Heart left ventricle (tissue), 16 donors: ENCODE measurements around the gene WDR47. TPM values are rescaled to one million over a fixed set of nuclear protein-coding genes. Genes with fewer than 3 reads are reported as not detected.
"Not testable (repeated sequence)": the region's sequence is repeated elsewhere in the genome, so short reads cannot be mapped to it uniquely, and the experiment has no call there.

Experiments
- ATAC-seq, 4 donors: fragments of 200-7000 bp; cut with Tn5 transposase; one replicate each; pipeline ENCODE4 v1.9.1; 2020 to 2022; ENCODE audit warnings: moderate library complexity in 4 of 4, mild to moderate bottlenecking in 3 of 4, moderate number of reproducible peaks in 1 of 4
- DNase-seq, 5 donors: peaks; one replicate each; pipeline ENCODE4 v3.0.0-alpha.2; 2020
- H3K27ac ChIP-seq, 12 donors: fragments of 200-600 bp; sonication (generic) in 4 of 12; one replicate each; pipeline versions ENCODE4 v1.5.0 to v1.8.0; 2016 to 2022; ENCODE audit warnings: mild to moderate bottlenecking in 2 of 12
- H3K27me3 ChIP-seq, 9 donors: fragments of 200-600 bp; sonication (generic) in 2 of 9; one replicate each; pipeline versions ENCODE4 v1.5.1 to v1.8.0; 2016 to 2022; ENCODE audit warnings: mild to moderate bottlenecking in 3 of 9
- H3K36me3 ChIP-seq, 9 donors: fragments of 200-600 bp; sonication (generic) in 2 of 9; one replicate each; pipeline versions ENCODE4 v1.5.0 to v1.8.0; 2018 to 2022; ENCODE audit warnings: mild to moderate bottlenecking in 2 of 9
- H3K4me1 ChIP-seq, 12 donors: fragments of 200-600 bp; sonication (generic) in 4 of 12; one replicate each; pipeline versions ENCODE4 v1.5.0 to v1.8.0; 2016 to 2022; ENCODE audit warnings: mild to moderate bottlenecking in 3 of 12
- H3K4me3 ChIP-seq, 12 donors: fragments of 200-600 bp; sonication (generic) in 4 of 12; one replicate each; pipeline versions ENCODE4 v1.5.0 to v1.8.0; 2017 to 2022; ENCODE audit warnings: mild to moderate bottlenecking in 9 of 12, moderate library complexity in 4 of 12
- H3K9me3 ChIP-seq, 12 donors: fragments of 200-600 bp; sonication (generic) in 4 of 12; one replicate each; pipeline versions ENCODE4 v1.5.0 to v1.8.0; 2016 to 2022; ENCODE audit warnings: mild to moderate bottlenecking in 1 of 12
- CTCF ChIP-seq, 12 donors: fragments of 200-600 bp; sonication (generic) in 4 of 12; IDR thresholded peaks; one replicate each; pipeline versions ENCODE4 v1.5.0 to v1.8.0; 2018 to 2022; ENCODE audit warnings: antibody characterized with exemption in 12 of 12, mild to moderate bottlenecking in 5 of 12
- POLR2A ChIP-seq, 2 donors: fragments of 450-650 bp; IDR thresholded peaks; one replicate each; pipeline ENCODE4 v1.6.1; 2017; ENCODE audit warnings: antibody characterized with exemption in 2 of 2, mild to moderate bottlenecking in 2 of 2, moderate library complexity in 2 of 2
- WGBS, 4 donors: extraction: QIAGEN DNeasy Blood & Tissue Kit in 2 of 4; methylation state at CpG; one replicate each; pipeline versions ENCODE4 v1.1.5 to v1.1.7; 2013 to 2018; 5-methylcytosine and 5-hydroxymethylcytosine counted together
- intact Hi-C, 10 donors: fragments of 100-400 bp; cut with DNase I; formaldehyde crosslinking; loops; one replicate each; pipeline versions ENCODE4 v1.11.1 to v1.14.2; 2022
- polyA plus RNA-seq, 2 donors: library from polyadenylated mRNA; stranded (reverse); fragments of 200-250 nt; gene quantifications; one replicate each; pipeline ENCODE4 v1.2.3, GENCODE V29; 2013
- total RNA-seq, 9 donors: library from RNA; depleted of rRNA in 2 of 9; stranded (reverse); fragments of >200 nt in 2 of 9; fragmentation: NEBNext Ultra II Directional in 3 of 9; extraction: Animal tissue kit (Norgen Biotek cat#: 25700) in 3 of 9; gene quantifications; one replicate each; pipeline versions ENCODE4 v1.1.0 to v1.2.4, GENCODE V29; 2016 to 2023
- donor health status: ischemic (EF 13 %, LVEDD 7.1; RV severe dilation, severe dysfunction).
- donor health status: healthy with polysubstance abuse.
- donor health status: DM: no; HTN: yes; CAD: no.
- donor health status: DM: no; HTN: no; CAD: no.
- donor health status: ischemic (EF 25% LVEDD 6.9; RV normal size, moderate dysfunction).
- donor health status: ischemic (EF 25% LVEDD 5.7; RV mildly dilated, moderate dysfunction).
- donor health status: healthy.
- donor health status: DM: yes; HTN: yes; CAD: no.
- donor health status: ischemic (EF 35%, LVEDD 5.7; RV mildly dilated, moderate dysfunction).
- donor health status: nonischemic (EF 11% LVEDD 7.7; RV severe dilation, severe dysfunction).
- donor health status: DM: yes; HTN: yes; CAD: no.
- donor health status: PGD.
- donor health status: ischemic (EF 29% LVEDD 5.4; RV normal size, mild dysfunction).
- donor health status: nonischemic (EF 23%, LVEDD 6.1; RV moderate dilation, normal function).

Gene WDR47
- total and polyA plus RNA-seq, 11 donors, result 2.6 to 22.3 (median 14.6) TPM

GRCh38 chr1:109061183-109061582 is 19.3 kb upstream of the WDR47 start:
- Histone ChIP-seq H3K4me3 (no peak overlapping the region), H3K36me3 (peaks cover 0 to 44% (median 40%) of the 10 kb centered on the region in 9 donors), H3K4me1 (peaks cover 0 to 5% (median 0%) of the 10 kb centered on the region in 12 donors), H3K9me3 (no peaks in the 10 kb centered on the region), H3K27me3 (no peaks in the 10 kb centered on the region), H3K27ac (peak overlapping the region in 2 of 12 donors; percentile 3 to 42)
- intact Hi-C loops, result no loop called here
- ATAC-seq, result peak; percentile 42 to 78 (median 54)
- no peak for DNase-seq
- TF ChIP-seq POLR2A (IDR thresholded peaks at IDR 0.05), result no peak
- no peak for TF ChIP-seq CTCF (IDR thresholded peaks at IDR 0.05)
- WGBS, 4 donors, result 50 to 64% (median 52%) methylated on average over 4 of the region's 4 CpGs

GRCh38 chr1:109060707-109061106 is 18.8 kb upstream of the WDR47 start:
- H3K27ac ChIP-seq, result peak overlapping the region in 1 of 12 donors; percentile 3
- no peak for TF ChIP-seq CTCF (IDR thresholded peaks at IDR 0.05)
- no peak for TF ChIP-seq POLR2A (IDR thresholded peaks at IDR 0.05)
- ATAC-seq, result no peak
- no peaks in the 10 kb centered on the region for H3K27me3 ChIP-seq
- no peak overlapping the region for H3K4me3 ChIP-seq
- peaks cover 0 to 5% (median 0%) of the 10 kb centered on the region in 12 donors for H3K4me1 ChIP-seq
- WGBS, 4 donors, result 87 to 93% (median 90%) methylated on average over 7 of the region's 7 CpGs
- no peak for DNase-seq
- peaks cover 0 to 39% (median 35%) of the 10 kb centered on the region in 9 donors for H3K36me3 ChIP-seq
- H3K9me3 ChIP-seq, result no peaks in the 10 kb centered on the region
- intact Hi-C loops, result no loop called here

GRCh38 chr1:109059026-109059425 is 17.1 kb upstream of the WDR47 start:
- Histone ChIP-seq H3K9me3 (no peaks in the 10 kb centered on the region), H3K27me3 (no peaks in the 10 kb centered on the region), H3K4me1 (peaks cover 0 to 5% (median 0%) of the 10 kb centered on the region in 12 donors), H3K27ac (no peak overlapping the region), H3K36me3 (peaks cover 0 to 22% (median 18%) of the 10 kb centered on the region in 9 donors), H3K4me3 (no peak overlapping the region)
- DNase-seq, result no peak
- no peak for TF ChIP-seq POLR2A (IDR thresholded peaks at IDR 0.05)
- TF ChIP-seq CTCF (IDR thresholded peaks at IDR 0.05), result no peak
- intact Hi-C loops, result no loop called here
- ATAC-seq, result no peak

GRCh38 chr1:109056064-109056463 is 14.2 kb upstream of the WDR47 start:
- Histone ChIP-seq H3K4me1 (no peaks in the 10 kb centered on the region), H3K9me3 (no peaks in the 10 kb centered on the region), H3K27me3 (no peaks in the 10 kb centered on the region), H3K4me3 (no peak overlapping the region), H3K36me3 (no peaks in the 10 kb centered on the region), H3K27ac (no peak overlapping the region)
- TF ChIP-seq CTCF (IDR thresholded peaks at IDR 0.05), result no peak
- TF ChIP-seq POLR2A (IDR thresholded peaks at IDR 0.05), result no peak
- WGBS, 4 donors, result 85 to 94% (median 91%) methylated on average over 3 of the region's 3 CpGs
- intact Hi-C loops, result no loop called here
- DNase-seq, result no peak
- no peak for ATAC-seq

- ATAC-seq, H3K9me3 ChIP-seq, H3K27ac ChIP-seq, H3K4me1 ChIP-seq, intact Hi-C loops, DNase-seq, H3K27me3 ChIP-seq, H3K4me3 ChIP-seq, H3K36me3 ChIP-seq: not testable (repeated sequence)
- WGBS, 4 donors, result 92 to 96% (median 95%) methylated on average over 3 of the region's 3 CpGs
Observed at GRCh38 chr1:109052145-109052544, 10.2 kb upstream of the WDR47 start.
